NCI-H2227 (cell line): Measurements from ENCODE around the gene PYROXD2.

Experiments used
- DNase-seq: peaks from one replicate; lab custom pipeline; 2025; ENCODE audit not compliant: unreplicated experiment; lab: John Stamatoyannopoulos, UW

Gene PYROXD2

DNA sequence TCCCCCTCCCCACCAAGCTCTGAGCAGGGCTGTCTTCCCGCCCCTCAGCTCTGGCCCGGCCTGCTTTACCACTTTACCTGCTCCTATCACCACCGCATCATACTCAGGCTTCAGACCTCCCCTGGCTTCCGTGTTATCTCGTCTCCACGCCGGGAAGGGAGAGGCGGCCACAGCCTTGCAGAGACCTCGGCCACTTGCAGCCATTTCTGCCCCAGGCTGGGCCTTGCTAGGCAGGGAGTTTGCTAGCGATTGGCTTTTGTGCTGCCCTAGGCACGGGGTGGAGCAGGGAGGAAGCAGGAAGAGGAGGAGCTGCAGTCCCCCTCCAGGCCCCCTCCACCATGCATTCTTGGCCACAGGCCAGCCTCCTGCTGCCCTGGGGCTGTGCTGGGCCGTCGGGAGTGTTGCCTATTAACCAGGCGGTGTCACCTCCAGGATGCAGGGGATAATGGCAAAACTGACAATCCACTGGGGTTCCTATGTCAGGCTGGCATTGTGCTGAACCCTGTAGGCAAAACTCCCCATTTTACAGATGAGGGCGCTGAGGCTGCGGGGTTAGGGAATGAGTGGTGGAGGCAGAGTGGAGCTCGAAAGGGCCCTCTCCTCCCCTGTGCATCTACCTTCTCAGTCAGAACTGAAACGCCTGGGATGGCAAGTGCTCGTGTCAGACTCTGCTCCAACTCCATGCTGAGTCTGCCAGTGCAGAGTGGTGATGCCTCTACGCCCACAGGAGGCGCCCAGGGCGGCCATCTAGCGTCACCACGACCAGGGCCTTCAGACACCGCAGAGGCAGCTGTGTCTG, at the start of gene PYROXD2:
TSS of gene PYROXD2 (minus strand) at position 251 of the 799 bp plus-strand sequence. CDS start at position 204, 47 bp downstream.
- DNase-seq = peak; percentile 84

DNA sequence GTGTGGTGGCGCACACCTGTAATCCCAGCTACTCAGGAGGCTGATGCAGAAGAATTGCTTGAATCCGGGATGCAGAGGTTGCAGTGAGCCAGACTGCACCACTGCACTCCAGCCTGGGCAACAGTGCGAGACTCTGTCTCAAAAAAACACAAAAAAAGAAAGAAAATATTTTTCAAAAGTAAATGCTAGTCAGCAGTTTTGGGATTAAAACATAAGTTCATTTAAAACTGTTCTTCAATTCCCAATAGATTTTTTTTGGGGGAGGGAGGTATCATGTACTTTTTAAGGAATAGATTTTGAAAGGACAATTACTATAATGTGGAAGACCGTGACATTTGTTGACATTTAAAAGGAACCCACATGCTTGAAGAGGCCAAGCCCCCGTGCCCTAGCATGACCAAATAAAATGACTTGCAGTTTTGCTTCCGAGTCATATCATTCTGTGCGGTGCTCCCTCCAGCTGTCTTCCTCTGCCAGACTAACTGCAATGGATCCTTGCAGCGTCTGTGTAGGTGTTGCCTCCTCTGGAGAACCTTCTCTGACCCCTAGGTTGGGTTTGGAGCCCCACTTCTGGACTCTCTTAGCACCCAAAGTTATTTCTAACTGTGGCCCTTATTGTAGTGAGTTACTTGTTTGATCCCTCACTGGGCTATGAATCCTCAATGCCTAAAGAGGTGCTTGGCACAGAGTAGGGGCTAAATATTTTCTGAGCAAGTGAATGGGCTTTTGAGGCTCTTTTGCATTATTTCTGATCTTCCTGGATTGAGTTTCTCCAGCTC, 49.2 kb upstream of the PYROXD2 start:
- no peak for DNase-seq

DNA sequence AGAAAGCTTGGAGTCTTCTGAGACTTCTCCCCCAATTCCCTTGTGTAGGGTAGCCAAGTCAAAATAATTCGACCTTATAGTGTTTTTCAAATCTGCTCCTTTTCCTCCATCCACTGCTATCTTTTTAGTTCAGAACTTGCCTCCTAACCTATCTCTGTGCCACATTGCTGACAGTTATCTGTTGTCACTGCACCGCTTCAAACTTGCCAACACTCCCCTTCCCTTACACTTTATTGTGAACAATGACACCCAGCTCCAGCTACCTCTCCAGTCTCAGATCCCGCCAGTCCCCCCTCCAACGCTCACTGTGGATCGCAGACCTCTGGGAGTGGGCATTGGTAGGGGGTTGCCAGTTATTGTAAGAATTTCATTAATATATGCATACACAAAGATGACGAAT, 48.0 kb upstream of the PYROXD2 start:
- DNase-seq = no peak

DNA sequence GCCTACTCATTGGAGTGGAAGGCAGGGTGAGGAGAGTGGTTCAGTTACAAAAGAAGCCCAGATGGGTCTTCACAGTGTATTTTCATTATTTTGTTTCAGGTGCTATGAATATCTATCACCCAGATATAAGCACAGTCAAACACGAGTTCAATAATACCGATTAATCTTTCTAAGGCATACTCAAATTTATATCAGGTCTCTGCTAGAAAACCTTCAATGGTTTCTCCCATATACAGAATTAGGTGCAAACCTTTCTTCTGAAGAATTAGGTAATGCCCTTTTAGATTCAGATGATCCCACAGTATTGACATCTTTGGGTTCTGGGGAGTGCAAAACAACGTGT, 46.5 kb upstream of the PYROXD2 start:
- no peak for DNase-seq

DNA sequence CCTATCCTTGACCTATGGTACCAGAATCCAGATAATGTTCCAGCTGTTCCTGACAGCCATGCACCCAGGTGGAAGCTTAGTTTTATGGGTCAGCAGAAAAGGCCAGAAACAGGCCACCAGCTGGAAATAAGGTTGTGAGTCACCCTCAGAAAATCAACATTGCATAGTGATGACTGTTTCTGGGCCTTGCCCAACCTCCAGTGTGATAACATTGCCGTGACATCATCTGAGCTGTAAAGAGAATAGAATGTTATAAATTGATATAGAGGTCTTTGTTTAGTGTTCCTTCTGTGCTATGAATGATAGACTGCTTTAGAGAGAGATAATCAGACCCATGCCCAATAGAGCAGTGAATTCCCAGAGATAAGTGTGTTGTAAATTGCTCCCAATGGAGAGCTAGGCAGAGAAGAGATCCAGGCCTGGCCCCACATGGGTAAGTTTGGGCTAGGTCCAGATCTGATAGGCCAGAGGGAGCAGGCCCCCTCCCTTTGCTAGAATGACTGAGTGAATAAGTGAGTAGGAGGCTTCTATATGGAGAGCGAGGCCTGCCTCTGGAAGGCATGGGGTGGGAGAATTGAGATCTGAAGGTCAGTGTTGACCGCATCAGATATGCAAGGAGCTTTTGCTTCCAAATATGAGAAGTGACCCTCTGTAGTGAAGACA, 46.0 kb upstream of the PYROXD2 start:
- no peak for DNase-seq

DNA sequence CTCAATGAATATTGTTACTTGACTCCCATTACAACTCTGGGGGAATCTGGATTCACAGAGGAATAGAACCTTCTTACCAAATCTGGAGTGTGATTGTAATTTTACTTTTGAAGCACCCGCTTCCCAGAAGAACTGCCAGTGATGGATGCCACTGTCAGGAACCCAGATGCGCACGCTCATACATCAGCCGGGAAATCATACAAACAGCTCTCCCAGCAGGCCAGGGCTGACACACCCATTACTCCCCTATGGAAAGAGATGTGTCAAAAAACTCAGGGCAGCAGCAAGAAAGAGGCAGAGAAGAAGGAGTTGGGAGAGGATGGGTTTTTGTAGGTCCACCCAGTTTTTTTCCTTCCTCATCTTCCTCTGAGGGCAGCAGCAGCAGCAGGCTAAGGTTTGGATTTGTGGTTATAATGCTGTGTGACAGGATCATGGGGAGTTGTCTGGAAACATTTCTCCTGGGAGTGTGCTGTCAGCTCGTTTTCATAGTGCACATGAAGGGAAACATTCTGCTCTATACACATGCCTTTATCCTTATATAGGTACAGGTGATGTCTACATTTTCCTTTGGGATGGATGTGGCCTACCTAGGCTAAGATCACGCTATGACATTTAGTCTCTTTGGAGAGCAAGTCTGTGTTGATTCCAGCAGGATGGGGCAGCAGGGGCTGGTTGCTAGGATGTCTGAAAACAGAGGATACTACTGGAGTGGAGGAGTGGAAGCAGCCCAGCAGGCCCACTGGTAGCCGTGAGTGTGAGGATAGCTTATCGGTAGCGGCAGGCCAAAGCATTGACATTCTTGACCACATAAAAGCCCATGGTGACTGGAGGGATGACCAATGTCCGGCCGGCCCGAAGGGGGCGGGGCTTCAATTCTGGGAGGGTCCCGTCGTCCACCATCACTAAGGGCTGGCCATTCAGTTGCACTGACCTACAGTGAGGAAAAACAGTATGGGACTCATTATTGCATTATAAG, 44.1 kb upstream of the PYROXD2 start:
- no peak for DNase-seq

DNA sequence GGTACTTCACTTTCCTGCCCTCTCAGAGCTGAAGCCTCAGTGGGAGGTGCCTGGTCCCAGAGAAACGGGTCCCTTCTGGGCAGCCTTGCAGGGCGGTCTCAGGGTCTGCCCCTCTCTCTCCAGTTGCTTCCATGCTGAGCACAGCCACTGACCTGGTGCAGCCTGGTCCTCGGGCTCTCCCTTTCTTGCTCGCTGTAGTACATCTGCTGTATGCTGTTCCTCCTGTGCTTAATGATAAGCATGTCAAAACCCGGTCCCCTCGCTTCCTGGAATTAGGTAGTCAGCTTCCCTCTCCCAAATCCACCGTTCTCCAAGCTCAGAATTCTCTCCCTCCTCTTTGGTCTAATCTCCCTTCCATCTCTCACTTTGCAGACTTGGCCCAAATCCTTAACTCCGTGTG, 42.7 kb upstream of the PYROXD2 start:
- DNase-seq = no peak

DNA sequence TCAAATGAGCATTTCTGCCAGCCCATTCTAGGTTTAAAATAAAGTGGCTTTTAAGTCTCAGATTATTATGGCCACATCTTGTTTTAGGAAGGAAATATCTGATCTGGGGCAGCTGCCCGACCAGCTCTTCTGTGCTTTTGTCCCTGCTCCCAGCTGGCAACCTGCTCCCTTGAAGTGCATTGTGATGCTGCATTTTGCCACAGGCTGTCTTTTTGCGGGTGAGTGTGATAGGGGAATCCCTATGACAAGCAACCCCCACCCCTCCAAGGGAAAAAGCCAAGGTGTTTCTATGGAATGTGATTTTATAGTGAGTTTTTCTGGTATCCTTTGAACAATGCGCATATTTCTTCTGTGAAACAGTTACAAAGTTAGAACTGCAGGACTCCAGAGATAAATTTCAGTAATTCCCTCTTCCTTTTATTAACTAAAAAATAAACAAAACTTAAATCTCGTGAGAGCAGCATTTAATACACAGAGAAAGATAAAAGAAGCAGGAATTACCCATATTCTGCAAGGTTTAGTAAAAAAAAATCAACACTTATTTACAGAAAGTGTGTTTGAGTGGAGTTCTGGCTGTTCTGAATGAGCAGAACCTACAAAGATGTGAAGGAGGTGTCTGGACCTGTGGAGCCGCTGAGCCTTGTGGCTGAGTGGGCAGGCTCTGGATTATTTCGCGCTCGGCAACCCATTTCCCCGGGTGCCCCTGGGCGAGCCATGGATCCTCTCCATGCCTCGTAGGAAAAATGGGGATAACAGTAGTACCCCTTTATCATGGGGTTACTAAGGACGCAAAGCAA, 41.9 kb upstream of the PYROXD2 start:
- DNase-seq = no peak

DNA sequence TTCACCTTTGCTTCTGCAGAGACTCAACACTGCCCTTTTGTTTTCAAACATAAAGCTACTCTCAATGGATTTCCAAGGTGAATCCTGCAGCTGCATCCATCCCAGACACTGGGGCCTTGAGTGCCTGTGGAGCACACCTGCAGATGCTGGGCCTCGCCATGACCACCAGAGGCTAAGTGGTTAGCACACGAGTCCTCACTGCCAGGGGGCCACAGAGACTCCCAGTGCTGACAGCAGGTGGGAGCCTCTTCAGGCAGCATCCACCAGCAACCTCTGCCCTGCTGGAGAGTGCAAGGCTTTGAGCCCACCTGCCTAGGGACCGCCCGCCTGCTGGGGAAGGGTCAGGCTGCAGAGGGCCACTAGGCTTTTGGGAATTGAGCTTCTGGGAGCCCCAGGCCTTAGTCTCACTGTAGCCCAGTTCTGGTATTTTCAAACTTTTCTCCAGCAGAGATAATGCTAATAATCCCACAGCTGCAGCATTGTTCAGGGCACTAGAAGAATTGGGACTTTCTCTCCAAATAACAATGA, 41.1 kb upstream of the PYROXD2 start:
- DNase-seq = no peak

DNA sequence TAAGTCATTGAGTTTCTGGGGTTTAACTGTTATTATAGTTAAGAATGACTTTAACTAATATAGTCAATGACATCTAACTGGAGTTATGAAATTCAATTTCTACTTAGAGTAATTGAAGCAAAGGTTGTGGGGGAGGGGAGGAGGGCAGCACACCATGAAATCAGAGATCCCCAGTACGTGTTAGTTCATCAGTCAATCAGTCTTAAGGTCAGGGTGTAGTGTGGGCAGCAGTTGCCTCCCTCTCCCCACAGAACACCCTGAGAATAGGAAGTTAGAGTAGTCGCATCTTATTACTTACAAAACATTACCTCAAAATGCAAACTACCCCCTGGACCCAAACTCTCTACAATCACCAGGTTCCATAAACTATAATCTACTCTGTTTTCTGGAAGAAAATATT, 38.7 kb upstream of the PYROXD2 start:
- DNase-seq = no peak

DNA sequence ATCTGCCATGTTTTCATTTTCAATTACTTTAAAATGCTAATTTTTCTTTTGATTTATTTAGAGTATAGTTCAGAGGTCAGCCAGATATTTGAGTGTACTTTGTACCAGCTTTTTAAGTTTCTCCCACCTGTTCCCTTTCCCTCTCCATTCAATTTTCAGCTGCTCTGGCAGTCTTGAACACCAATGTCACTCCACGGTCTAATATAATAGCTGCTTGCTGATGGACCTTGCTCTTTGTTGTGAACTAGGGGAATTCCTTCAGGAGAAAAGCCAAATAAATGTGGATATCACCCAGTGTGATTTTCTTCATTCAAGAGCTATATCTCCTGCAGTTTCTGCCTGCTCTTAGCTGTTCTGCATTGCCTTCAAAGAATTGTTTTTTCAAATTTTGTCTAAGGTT, 35.6 kb upstream of the PYROXD2 start:
- DNase-seq = no peak

DNA sequence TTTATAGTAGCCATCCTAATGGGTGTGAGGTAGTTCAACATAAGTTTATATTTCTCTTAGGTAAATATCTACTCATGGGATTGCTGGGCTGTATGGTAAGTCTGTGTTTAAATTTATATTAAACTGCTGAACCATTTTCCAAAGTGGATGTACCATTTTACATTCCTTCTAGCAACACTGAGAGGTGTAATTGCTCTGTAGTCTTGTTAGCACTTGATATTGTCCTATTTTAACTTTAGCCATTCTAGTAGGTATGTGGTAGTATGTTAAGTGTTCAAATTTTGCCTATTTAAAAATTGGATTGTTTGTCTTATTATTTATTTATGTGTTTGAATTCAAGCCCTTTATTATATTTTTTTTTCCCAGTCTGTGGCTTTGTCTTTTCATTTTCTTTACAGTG, 34.3 kb upstream of the PYROXD2 start:
- DNase-seq = no peak

DNA sequence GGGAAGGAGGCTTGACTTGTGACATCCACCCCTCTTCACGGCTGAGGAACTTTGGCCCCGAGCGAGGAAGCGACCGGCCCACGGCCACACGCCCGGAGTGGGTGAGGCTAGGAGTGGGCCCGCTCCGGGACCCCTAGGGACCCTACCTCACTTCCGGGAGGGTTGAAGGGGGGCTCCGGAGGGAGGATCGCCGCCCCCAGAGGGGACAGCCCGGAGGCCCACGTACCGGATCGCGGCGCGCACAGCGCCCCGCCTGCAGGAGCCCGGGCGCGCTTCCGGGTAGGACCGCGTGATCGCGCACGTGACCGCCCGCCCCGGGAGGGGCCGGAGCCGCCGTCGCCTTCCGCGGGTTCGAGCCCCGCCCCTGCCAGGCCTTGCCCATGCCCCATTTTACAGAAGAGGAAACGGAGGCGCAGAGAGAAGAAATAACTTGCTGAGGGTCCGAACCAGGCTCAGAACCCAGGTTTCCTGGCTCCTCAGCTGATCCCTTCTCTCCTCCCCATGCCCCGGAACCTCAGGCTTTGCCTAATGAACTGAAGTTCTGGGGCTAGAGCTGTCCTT, 31.8 kb upstream of the PYROXD2 start, which contains the start of gene HPS1:
TSS of gene HPS1 (minus strand) at position 275 of the 561 bp plus-strand sequence. CDS start 3,695 bp downstream, outside the sequence.
- DNase-seq = peak; percentile 80

DNA sequence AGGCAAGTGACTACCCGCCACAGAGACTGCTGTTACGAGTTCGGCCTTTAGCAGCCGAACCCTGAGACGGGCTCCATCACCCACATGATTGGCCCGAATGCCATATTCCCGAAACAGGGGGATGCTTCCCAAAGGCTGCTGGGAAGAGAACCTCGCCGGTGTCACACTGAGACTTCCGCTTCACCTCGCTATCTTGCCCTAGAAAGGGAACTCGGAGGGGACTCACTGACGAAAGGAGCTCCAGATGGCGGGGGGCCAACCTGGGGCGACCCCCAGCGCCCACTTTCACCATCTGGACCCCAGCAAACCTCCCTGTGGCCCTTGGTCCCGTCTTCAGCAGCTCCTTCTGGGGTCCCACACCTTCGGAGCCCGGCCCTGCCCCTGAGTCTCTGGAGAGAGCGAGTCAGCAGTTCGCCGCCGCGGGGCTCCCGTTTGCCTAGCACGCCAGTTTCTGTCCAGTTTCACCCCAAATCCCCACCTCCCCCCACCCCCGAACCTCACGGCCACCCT, 31.2 kb upstream of the PYROXD2 start:
- peak; percentile 31 for DNase-seq

DNA sequence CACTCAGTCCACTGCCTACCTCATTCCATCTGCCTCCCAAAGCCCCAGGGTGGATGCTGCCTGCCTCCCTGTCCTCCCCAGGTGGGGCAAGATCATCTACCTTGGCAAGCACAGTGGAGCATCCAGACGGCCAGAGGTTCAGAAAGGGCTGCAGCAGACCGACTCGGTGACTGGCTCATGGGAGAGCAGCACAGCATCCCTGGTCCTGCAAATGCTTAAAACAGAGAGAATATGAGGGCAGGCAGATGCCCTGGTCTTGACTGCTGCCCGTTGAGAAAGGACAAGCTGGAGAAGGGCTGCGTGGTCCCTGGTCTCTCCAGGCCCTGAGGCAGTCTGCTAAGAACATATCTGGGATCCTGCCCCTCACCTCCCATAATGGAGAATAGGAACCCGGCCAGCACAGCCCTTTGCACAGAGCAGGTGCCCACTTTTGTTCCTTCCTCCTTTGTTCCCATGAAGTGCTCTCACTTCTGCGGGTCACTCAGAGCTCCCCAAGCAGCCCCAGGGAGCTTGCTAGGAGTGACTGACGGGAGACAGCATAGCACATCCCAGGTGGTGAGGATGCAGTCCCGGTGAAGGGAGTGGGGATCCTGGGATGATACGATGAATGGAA, 30.3 kb upstream of the PYROXD2 start:
- DNase-seq = no peak

DNA sequence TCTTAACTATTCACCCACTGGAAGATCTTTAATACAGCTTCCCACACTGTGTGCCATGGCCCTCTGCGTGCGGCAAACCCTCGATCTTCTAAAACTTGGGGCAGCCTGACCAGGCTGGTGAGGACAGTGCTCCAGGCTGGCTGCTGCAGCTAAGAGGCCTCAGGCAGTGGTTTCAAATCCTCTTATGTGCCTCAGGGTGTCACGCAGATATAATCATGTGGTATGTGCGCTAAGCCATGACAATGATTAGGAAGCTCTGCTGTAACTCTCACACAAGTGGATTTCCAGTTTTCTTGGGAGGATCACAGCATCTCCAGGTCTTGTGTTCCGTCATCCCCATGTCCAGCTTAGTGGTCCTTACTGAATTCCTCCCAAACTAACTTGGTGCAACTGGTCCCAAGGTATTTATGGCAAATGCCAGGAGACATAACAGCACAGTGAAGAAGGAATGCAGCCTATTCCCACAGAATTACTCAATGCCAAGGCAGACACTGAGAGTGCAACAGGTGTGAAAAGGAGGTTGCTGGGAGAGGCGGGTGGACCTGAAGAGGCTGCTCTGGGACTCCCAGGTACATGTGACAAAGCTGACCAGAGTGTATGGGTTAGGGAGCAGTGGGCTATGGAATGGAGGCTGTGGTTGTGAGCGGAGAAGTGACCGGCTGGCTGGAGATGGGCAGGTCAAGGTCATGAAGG, 29.5 kb upstream of the PYROXD2 start:
- DNase-seq = no peak

DNA sequence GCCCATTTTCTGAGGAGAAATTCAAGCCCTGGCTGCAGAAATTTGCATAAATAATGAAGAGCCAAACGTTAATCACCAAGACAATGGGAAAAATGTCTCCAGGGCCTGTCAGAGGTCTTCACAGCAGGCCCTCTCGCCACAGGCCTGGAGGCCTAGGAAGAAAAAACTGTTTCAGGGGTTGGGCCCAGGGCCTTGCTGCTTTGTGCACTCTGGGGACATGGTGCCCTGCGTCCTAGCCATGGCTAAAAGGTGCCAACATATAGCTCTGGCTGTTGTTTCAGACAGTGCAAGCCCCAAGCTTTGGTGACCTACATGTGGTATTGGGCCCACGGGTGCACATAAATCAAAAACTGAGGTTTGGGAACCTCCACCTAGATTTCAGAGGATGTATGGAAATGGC, 23.7 kb upstream of the PYROXD2 start:
- no peak for DNase-seq

DNA sequence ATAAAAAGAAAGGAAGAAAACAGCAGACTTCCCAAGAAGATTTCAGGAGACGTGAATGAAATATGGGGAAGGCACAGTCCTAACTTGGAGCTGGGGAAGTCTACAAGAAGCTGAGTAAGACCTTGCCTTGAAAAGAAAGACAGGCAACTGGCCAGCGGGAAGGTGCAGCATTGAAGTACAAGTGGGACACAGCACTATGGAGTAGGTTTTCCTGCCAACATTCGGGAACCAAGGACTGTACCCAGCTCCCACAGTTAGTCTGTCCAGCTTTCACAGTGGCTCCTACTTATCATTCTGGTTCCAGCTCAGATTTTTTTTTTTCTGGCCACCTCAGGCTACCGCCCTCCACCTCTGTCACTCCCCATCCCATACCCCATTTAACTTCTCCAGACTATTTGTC, 21.7 kb upstream of the PYROXD2 start:
- DNase-seq = no peak
